Gastroesophageal sphincter (tissue), 4 donors: Measurements from ENCODE around the gene DEDD2. TPM values are rescaled to one million over a fixed set of nuclear protein-coding genes. Genes with fewer than 3 reads are reported as not detected.
A peak's percentile ranks its signal among the peaks of the same experiment; 100 is the strongest.

ENCODE experiments used
- ATAC-seq: fragments of 150-250 bp; one replicate; pipeline ENCODE4 v1.9.1; 2016; ENCODE audit warnings: mild to moderate bottlenecking, moderate library complexity
- H3K27ac ChIP-seq, 4 donors: fragments of 200-600 bp; sonication (generic) in 3 of 4; 1 replicate in 3 of 4; 2 replicates in 1 of 4; pipeline ENCODE4 v1.5.1; 2016 to 2019
- H3K27me3 ChIP-seq: fragments of 200-600 bp; sonication (generic); one replicate; pipeline ENCODE4 v1.5.1; 2019
- H3K36me3 ChIP-seq, 2 donors: fragments of 200-600 bp; sonication (generic); one replicate each; pipeline ENCODE4 v1.5.1; 2019; ENCODE audit warnings: control low read depth in 1 of 2
- H3K4me1 ChIP-seq, 3 donors: fragments of 200-600 bp; sonication (generic); 1 replicate in 2 of 3; 2 replicates in 1 of 3; pipeline ENCODE4 v1.5.1; 2016 to 2019; ENCODE audit warnings: control low read depth in 2 of 3
- H3K4me3 ChIP-seq, 2 donors: fragments of 200-600 bp; sonication (generic); one replicate each; pipeline ENCODE4 v1.5.1; 2019; ENCODE audit warnings: mild to moderate bottlenecking in 1 of 2, moderate library complexity in 1 of 2
- H3K9me3 ChIP-seq, 3 donors: fragments of 200-600 bp; sonication (generic); one replicate each; pipeline ENCODE4 v1.5.1; 2017 to 2019; ENCODE audit warnings: control low read depth in 2 of 3
- CTCF ChIP-seq, 4 experiments: fragments of 200-600 bp in 2 of 4; fragments of 450-650 bp in 2 of 4; sonication (generic) in 1 of 4; IDR thresholded peaks; one replicate each; pipeline ENCODE4 v1.5.1; 2017 to 2019; ENCODE audit warnings: antibody characterized with exemption in 4 of 4, mild to moderate bottlenecking in 2 of 4, moderate library complexity in 2 of 4
- EP300 ChIP-seq: sonication (generic); formaldehyde crosslinking; IDR thresholded peaks from one replicate; pipeline ENCODE4 v1.6.1; 2017; ENCODE audit warnings: antibody characterized with exemption, mild to moderate bottlenecking
- POLR2A ChIP-seq, 2 donors: fragments of 450-650 bp; IDR thresholded peaks; one replicate each; pipeline ENCODE4 v1.6.1; 2017; ENCODE audit warnings: antibody characterized with exemption in 2 of 2, mild to moderate bottlenecking in 2 of 2, moderate library complexity in 1 of 2
- POLR2AphosphoS5 ChIP-seq: sonication (generic); formaldehyde crosslinking; IDR thresholded peaks from one replicate; pipeline ENCODE4 v1.6.1; 2017; ENCODE audit warnings: antibody characterized with exemption
- WGBS, 2 donors: methylation state at CpG; one replicate each; pipeline ENCODE4 v1.1.5; 2018; ENCODE audit warnings: low coverage in 1 of 2; 5-methylcytosine and 5-hydroxymethylcytosine counted together
- total RNA-seq, 4 donors: library from RNA; depleted of rRNA; stranded (reverse); fragments of >200 nt; gene quantifications; one replicate each; pipeline ENCODE4 v1.1.0, GENCODE V29; 2016

Gene DEDD2
- total RNA-seq, 4 donors from 2014 or later, result 31.1 to 39.3 (median 33.4) TPM

GRCh38 chr19:42230571-42230970, 13.1 kb upstream of the DEDD2 start:
- no peaks in the 10 kb centered on the region for H3K9me3 ChIP-seq
- H3K36me3 ChIP-seq, result peaks cover 0 to 100% of the 10 kb centered on the region in 2 donors
- WGBS, 2 donors, result 72% methylated on average over 3 of the region's 4 CpGs; no CpG with 5 or more reads in 1 of the 2 donors
- ATAC-seq, result no peak
- no peaks in the 10 kb centered on the region for H3K27me3 ChIP-seq
- no peak overlapping the region for H3K4me3 ChIP-seq
- peak overlapping the region in 2 of 4 donors; percentile 14 to 20 for H3K27ac ChIP-seq
- TF ChIP-seq POLR2AphosphoS5, result no peak
- TF ChIP-seq EP300, result no peak
- TF ChIP-seq CTCF (IDR thresholded peaks at IDR 0.05), result no peak
- no peak for TF ChIP-seq POLR2A (IDR thresholded peaks at IDR 0.05)
- H3K4me1 ChIP-seq, result peaks cover 0 to 19% (median 3%) of the 10 kb centered on the region in 3 donors

GRCh38 chr19:42229855-42230351, 12.4 kb upstream of the DEDD2 start:
- Histone ChIP-seq H3K4me3 (no peak overlapping the region), H3K36me3 (peaks cover 0 to 100% of the 10 kb centered on the region in 2 donors), H3K27me3 (no peaks in the 10 kb centered on the region), H3K27ac (peak overlapping the region in 2 of 4 donors; percentile 14 to 20), H3K9me3 (no peaks in the 10 kb centered on the region), H3K4me1 (peaks cover 0 to 19% (median 3%) of the 10 kb centered on the region in 3 donors)
- no peak for TF ChIP-seq CTCF (IDR thresholded peaks at IDR 0.05)
- TF ChIP-seq POLR2AphosphoS5, result no peak
- no peak for TF ChIP-seq EP300
- no peak for TF ChIP-seq POLR2A (IDR thresholded peaks at IDR 0.05)
- 20% methylated on average over 2 of the region's 8 CpGs; no CpG with 5 or more reads in 1 of the 2 donors for WGBS, 2 donors
- no peak for ATAC-seq

GRCh38 chr19:42229301-42229854, 11.9 kb upstream of the DEDD2 start:
- no peak for ATAC-seq
- WGBS, 2 donors, result 48 to 69% methylated on average over 2 of the region's 4 CpGs
- Histone ChIP-seq H3K36me3 (peaks cover 0 to 100% of the 10 kb centered on the region in 2 donors), H3K27me3 (no peaks in the 10 kb centered on the region), H3K4me1 (peaks cover 0 to 19% (median 3%) of the 10 kb centered on the region in 3 donors), H3K27ac (peak overlapping the region in 1 of 4 donors; percentile 14), H3K9me3 (no peaks in the 10 kb centered on the region), H3K4me3 (no peak overlapping the region)
- TF ChIP-seq CTCF (IDR thresholded peaks at IDR 0.05) (no peak), EP300 (no peak), POLR2A (IDR thresholded peaks at IDR 0.05) (no peak), POLR2AphosphoS5 (no peak)

GRCh38 chr19:42228641-42229040, 11.2 kb upstream of the DEDD2 start:
- Histone ChIP-seq H3K4me3 (no peak overlapping the region), H3K4me1 (peaks cover 0 to 18% (median 3%) of the 10 kb centered on the region in 3 donors), H3K27ac (no peak overlapping the region), H3K36me3 (peaks cover 0 to 98% of the 10 kb centered on the region in 2 donors), H3K9me3 (no peaks in the 10 kb centered on the region), H3K27me3 (no peaks in the 10 kb centered on the region)
- no peak for ATAC-seq
- TF ChIP-seq POLR2A (IDR thresholded peaks at IDR 0.05) (no peak), POLR2AphosphoS5 (no peak), CTCF (IDR thresholded peaks at IDR 0.05) (no peak), EP300 (no peak)
- 40 to 72% methylated on average over 2 to 3 of the region's 4 CpGs for WGBS, 2 donors

GRCh38 chr19:42226886-42227285, 9.4 kb upstream of the DEDD2 start:
- Histone ChIP-seq H3K27me3 (no peaks in the 10 kb centered on the region), H3K4me1 (peaks cover 0 to 24% (median 3%) of the 10 kb centered on the region in 3 donors), H3K36me3 (peaks cover 0 to 80% of the 10 kb centered on the region in 2 donors), H3K27ac (no peak overlapping the region), H3K4me3 (no peak overlapping the region), H3K9me3 (no peaks in the 10 kb centered on the region)
- WGBS, 2 donors, result no CpG with 5 or more reads among the region's 1 CpG
- no peak for TF ChIP-seq EP300
- no peak for TF ChIP-seq POLR2AphosphoS5
- TF ChIP-seq CTCF (IDR thresholded peaks at IDR 0.05), result no peak
- TF ChIP-seq POLR2A (IDR thresholded peaks at IDR 0.05), result no peak
- ATAC-seq, result no peak
